Ecto neural progenitor cell (in vitro differentiated cells): ENCODE data around the gene RAI2.

Experiments used
- DNase-seq: peaks from one replicate; pipeline ENCODE4 v3.0.0-alpha.2; 2018; ENCODE audit warnings: low spot score

RAI2 gene

GRCh38 chrX:17829566-17829965 lies 31.5 kb downstream of the RAI2 start:
- no peak for DNase-seq

DNA sequence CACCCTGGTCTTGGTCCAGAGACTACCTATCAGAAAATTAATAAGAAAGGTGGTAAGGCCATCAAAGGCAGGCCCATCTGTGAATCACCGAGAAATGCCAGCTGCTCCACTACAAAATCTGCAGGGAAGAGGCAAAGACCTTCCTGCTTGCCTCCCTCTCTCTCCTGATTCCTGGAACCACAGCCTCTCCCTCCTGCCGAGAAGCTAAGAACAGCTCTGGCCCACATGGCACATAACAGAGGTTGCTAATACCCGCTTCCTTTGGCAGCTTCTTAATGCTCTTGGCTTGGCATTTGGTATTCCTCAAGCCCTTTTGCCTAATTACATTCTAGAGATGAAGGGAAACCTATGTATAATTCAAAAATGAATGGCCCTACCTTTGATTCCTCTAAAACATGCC lies 32.9 kb downstream of the RAI2 start:
- DNase-seq: no peak

GRCh38 chrX:17826609-17827496 lies 34.2 kb downstream of the RAI2 start:
- no peak for DNase-seq

DNA sequence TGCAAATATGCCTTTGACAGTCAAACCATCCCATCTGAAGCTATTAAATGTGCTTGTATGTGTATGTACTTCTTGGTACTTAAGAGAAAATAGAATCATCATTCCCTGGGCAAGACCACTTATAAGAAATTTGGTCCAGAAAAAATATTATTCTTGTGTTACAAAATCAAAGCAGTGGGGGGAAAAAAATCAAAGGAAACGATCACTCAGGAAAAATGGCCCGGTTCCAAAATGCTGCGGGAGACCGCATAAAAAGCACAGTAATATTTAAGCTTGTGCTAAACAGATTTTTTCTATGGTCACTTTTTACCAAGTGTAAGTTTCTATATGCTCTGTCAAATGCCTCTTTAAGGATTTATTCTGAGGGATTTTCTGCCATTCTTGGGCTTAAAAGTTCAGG lies 36.1 kb downstream of the RAI2 start:
- no peak for DNase-seq

- no peak for DNase-seq
These were observed 38.7 kb downstream of the RAI2 start for GRCh38 chrX:17822351-17822750.

DNA sequence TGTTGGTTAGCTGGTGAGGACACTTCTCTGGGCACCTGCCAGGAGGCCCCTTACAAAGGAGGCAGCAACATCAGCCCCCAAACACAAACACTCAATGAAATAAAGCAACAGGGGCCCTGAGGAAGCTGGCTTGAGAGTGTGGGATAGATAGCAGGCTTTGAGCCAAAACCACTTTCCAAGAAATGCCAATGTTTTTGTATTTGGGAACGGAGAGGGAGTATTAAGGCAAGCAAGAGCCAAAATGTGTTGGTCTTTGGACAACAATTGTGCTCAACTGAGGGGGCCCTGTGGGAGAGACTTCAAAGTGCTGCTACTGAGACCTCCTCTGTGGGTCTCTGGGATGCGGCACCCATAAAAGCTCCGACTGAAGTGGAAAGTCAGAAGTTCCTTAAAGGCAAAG lies 41.0 kb downstream of the RAI2 start:
- no peak for DNase-seq

GRCh38 chrX:17818726-17819125 lies 42.4 kb downstream of the RAI2 start:
- DNase-seq: no peak

- no peak for DNase-seq
These were observed 43.8 kb downstream of the RAI2 start for GRCh38 chrX:17817251-17817650.

DNA sequence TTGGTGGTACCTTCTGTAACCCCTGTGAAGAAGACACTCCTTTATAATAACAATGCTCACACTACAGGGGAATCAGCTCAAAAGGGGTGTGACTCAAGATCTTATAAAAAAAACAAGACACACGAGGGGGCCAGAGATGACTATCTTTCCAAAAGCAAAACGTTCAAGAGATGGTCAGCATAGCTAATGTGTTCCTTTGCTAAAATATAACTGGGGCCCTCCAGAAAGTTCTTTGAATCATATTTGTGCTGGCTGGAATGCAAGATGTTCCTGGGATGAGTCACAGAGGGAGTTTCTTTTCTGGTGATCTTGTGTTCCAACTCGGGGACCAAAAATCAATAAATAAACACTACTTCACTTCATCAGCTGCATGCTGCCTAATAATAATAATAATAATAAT lies 46.5 kb downstream of the RAI2 start:
- DNase-seq: no peak

DNA sequence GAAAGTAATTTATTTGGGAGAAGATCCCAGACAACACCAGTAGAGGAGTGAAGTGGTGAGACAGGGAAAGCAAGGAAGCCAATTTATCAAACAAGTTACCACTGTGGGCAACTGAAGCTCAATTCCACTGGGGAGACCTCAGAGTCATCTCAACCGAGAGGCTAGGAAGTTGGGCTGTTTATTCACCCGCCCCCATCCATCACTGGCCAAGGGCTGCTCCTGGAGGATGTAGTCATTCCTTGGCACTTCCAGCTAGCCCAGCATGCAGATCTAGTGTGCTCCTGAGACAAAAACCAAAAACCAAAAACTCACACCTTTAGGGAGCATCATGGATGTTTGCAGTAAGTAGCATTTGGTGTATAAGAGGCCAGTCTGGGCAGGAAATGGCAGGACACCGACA lies 47.0 kb downstream of the RAI2 start:
- no peak for DNase-seq

DNA sequence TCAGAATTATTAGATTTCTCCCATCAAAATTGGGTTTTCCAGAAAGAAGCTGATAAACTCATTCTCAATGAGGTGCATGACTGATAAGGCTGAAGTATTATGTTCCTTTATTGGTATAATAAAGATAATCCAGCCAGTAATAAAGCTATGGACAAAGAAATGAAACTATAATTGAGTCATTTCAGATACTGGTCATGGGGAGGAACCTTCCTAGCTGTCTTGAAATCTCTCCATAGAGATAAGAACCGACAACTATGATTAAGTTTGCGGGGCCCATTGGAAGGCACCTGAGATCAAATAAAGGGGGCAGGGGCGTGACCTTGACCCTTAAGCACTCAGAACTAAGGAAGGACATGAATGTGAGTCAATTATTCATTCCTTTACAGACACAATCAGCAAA lies 47.8 kb downstream of the RAI2 start:
- DNase-seq: no peak

- no peak for DNase-seq
These were observed 48.3 kb downstream of the RAI2 start for GRCh38 chrX:17812763-17813162.

DNA sequence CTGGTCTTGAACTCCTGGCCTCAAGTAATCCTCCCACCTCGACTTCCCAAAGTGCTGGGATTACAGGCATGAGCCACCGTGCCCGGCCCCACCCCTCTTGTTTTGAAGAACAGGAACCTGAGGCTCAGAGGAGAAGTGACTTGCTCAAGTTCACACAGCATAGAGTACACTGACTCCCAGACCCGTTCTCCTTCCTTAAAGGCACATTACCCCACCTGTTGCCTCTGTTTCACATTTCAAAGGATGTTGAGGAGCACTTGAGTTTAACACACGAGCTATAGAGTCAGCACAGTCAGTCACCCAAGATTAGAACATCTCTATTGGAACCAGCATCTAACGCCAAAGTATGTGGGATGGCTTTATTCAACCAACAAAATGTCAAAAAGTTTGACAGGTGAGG lies 51.1 kb downstream of the RAI2 start:
- DNase-seq: no peak

DNA sequence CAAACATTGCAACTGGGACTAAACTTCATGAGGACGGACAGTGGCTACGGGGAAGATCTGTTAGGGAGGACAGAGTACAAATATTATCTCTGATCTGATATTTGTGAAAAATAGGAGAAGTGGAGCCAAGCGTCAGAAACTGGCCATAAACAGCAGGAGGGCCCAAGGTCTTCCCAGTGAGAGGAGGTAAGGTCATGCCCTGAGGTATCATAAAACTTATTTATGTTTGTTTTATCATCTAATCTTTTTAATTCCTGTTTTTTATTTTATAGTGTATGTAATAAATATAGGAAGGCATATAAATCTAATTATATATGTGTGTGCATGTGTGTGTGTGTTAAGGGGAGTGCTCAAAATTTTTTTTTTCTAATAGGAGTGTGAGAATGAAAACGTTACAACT lies 51.8 kb downstream of the RAI2 start:
- no peak for DNase-seq

DNA sequence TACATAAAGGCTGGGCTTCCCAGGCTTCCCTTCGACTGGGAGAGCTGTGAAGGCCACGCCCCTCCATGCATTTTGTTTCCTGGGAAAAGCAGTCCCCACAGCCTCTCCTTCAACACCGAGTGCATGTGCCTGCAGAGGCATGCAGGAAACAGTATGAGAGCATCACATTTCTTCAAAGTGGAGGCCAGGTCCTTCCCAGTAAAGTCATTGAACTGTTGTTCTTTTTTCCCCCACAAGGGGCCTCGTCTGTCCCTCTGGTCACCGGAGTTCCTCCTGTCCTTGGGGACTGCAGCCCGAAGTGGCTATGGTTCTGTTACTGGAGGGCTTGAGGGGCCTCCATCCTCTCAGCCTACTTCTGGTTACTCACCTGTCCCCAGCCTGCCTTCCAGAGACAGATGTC lies 56.0 kb downstream of the RAI2 start:
- no peak for DNase-seq

GRCh38 chrX:17803449-17803848 lies 57.6 kb downstream of the RAI2 start:
- no peak for DNase-seq

- DNase-seq: no peak
These were observed 58.3 kb downstream of the RAI2 start for GRCh38 chrX:17802756-17803155.

DNA sequence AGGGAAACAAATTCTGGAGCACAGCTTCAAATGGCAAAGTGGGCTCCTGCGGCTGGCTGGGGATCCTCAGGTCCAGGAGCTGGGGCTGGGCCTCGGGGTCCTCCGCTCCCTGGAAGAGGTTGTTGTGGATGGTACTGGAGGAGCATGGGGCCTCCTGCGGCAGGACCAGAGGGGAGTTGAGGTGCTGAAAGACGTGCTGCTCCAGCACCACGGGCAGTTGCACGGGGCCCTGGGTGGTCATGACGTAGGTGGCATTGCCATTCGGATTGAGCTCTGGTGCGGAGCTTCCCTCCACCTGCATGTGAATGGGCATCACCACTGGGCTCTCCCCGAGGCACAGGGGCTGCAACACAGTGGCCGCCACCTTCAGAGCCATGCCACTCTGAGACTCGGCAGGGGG lies 59.7 kb downstream of the RAI2 start:
- DNase-seq: no peak

- no peak for DNase-seq
These were observed 62.2 kb downstream of the RAI2 start for GRCh38 chrX:17798921-17799320.

- no peak for DNase-seq
These were observed 68.3 kb downstream of the RAI2 start for GRCh38 chrX:17792826-17793225.

- DNase-seq: no peak
These were observed 72.0 kb downstream of the RAI2 start for GRCh38 chrX:17788956-17789562.

GRCh38 chrX:17788439-17788838 lies 72.7 kb downstream of the RAI2 start:
- peak; percentile 55 for DNase-seq

- DNase-seq: no peak
These were observed 73.5 kb downstream of the RAI2 start for GRCh38 chrX:17787557-17787956.
